HG02970 (cell line): Measurements from ENCODE around the gene SPO11.

ENCODE experiments used
- ATAC-seq: cut with Tn5 transposase; IDR thresholded peaks from one replicate; pipeline ENCODE4 v1.9.1; 2021; ENCODE audit warnings: mild to moderate bottlenecking, moderate library complexity, moderate number of reproducible peaks; ENCODE audit not compliant: unreplicated experiment, low FRiP score

Gene SPO11

GRCh38 chr20:57309544-57310115 is 20.0 kb upstream of the SPO11 start:
- no peak for ATAC-seq

DNA sequence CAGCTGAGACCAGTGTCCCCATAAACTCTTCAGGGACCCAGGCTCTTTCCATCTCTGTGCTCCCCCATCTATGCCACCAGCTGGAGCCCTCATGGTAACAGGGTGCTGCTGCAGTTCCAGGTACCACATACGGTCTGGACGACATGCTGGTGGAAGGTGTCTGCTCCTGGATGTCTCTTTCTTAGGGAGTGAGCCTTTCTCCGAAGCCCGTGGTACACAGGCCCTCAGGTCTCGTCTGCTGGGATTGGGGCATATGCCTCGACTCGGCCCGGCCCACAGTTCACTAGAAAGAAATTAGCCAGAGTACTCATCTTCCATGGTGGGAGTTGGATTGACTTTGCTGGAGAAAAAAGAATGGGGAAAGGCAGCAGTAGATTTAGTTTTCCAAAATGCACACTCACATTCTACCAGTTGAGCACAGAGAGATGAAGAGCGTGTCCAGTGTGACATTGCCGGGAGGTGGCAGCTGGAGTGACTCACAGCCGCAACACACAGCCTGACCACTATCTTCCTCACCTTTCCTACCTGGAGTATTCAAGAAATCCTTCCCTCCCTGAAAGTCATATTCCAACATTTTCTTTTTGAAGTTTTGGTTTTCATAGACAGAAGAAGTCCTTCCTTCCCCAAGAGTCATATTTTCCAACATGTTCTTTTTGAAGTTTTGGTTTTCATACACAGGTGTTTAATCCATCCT is 18.6 kb upstream of the SPO11 start:
- no peak for ATAC-seq

DNA sequence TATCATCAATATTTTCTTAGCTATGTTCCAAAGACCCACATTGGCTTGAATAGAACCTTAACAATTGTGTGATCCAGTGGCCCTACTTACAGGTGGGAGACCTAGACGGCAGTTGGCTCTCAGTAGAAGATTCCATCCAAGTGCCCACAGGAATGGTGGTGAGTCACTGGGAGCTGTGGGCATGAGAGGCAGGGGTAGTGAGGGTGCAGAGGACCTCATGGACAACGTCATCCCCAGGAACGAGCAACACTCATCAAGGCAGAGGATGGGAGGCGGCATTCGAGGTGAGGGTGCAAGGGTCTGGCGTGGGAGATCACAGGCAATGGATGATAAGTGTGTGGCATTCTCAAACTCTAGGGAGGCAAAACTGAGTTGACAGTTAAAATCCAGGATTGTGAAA is 17.5 kb upstream of the SPO11 start:
- no peak for ATAC-seq

DNA sequence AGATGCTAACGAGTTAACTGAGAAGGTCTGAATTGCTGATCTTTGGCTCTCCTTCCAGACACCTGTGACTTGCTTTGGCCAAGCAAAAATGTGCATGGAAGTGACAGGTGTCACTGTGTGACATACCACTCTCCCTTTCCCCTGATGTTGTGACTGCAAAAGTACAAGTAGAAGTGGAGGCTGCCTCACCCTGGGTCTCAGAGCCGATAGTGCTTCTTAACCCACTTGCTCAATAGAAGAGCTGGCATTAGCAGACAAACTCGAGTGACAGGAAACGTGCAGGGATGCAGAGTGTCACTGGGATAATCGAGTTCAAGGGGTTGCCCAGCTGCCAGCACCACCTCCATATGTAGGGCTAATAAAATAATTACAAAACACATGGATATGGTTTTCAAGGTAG is 16.4 kb upstream of the SPO11 start:
- no peak for ATAC-seq

GRCh38 chr20:57313951-57314350 is 15.7 kb upstream of the SPO11 start:
- no peak for ATAC-seq

DNA sequence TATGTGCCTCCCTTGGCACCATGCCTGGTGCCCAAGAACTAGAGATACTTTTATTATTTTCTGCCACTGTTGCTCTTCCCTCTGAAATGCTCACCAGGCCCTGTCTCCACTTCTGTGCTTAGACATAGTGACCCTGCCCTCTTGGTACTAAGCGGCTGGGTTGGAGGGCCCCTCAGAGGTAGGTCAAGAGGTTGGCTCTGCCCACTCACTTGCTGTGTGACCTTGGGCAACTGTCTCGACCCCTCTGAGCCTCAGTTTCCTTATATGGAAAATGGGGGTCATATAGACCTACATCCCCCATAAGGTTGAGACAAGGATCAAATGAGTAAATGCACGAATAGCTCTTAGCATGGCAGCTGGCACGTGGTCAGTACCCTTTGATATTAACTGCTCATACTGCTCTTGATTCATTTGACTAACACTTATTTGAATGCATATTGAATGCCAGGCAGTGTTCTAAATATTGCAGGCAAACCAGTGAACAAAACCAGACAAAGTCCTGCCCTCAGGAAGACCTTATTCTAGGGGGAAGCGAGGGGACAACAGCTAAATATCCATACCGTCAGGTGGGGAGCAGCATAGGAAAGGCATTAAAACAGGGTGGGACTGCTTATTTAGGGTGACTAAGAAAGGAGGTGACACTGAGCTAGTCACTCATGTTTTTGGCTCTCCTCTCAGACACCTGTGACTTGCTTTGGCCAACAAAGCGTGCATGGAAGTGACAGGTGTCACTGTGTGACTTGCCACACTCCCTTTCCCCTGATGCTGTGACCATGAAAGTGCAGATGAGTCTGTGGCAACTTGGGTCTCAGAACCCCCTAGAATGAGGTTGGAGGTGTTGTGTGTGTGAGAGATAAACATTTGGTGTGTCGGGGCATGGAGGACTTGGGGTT is 14.3 kb upstream of the SPO11 start:
- no peak for ATAC-seq

DNA sequence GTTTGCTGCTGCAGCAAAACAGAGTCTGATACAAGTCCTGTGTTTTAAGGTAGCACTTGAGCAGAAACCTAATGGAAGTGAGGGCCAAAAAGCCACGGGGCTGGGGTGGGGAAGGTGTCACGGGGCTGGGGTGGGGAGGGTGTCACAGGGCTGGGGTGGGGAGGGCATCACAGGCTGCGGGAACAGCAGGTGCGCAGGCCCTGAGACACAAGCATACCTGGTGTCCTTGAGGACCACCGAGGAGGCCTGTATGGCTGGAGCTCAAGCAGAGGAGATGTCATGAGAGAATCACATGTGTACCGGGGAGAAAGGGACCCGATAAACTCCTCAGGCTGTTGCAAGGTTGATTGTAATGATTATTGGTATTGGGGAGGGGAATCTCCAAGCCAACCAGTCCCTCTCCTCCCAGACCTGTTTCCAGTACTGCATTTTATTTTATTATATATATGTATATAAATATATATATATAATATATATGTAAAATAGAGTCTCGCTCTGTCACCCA is 13.6 kb upstream of the SPO11 start:
- no peak for ATAC-seq

DNA sequence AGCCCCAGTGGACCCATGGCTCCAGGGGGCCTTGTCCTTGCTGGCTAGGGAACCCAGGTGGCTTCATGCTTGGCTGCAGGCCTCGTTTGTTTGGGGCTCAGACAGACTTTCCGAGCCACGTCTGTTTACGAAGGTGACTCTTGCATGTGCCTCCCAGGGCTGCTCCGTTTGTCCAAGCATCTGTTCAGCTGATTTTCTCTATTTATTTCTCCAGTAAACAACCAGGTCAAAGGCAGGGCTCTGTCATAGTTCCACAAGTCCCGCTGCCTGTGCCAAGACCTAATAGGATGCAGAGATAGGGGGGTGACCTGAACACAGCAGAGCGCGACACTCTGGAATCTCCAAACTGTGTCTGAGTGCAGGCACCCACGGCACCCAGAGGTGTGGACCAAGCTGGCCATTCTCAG is 12.8 kb upstream of the SPO11 start:
- no peak for ATAC-seq

GRCh38 chr20:57317316-57317788 is 12.3 kb upstream of the SPO11 start:
- ATAC-seq = no peak

DNA sequence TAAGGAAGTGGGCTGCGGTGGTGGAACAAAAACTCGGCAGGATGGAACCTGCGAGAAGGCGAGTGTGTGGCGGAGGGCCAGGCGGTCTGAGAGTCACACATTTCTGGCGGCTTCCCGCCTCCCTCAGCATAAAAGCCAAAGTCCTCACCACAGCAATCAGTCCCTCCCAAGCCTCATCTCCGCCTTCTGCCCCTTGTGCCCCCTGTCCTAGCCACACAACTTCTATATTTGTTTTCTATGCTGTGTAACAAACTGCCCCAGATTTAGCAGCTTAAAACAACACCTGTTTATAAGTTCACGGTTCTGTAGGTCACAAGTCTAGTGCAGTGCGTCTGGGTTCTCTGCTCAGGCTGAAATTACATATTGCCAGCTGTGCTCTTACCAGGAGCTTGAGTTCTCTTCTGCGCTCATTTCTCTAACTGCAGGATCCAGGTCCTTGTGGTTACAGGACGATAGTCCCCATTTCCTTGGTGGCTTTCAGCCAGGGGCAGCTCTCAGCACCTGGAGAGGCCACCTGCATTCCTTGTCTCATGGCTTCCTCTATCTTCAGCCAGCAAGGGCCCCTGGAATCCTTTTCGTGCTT is 11.7 kb upstream of the SPO11 start:
- ATAC-seq = no peak

GRCh38 chr20:57319584-57319983 is 10.0 kb upstream of the SPO11 start:
- ATAC-seq = no peak

DNA sequence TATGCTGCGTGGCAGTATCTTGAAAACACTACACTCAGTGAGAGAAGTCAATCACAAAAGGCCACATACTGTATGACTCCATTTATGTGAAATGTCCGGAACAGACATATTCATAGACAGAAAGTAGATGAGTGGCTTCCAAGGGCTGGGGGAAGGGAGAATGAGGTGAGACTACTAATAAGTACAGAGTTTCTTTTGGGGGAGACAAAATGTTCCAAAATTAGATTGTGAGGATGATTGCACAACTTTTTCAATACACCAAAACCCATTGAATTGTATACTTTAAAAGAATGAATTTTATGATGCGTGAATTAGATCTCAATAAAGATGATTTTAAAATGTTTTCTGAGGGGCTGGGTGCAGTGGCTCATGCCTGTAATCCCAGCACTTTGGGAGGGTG is 9.2 kb upstream of the SPO11 start:
- no peak for ATAC-seq

GRCh38 chr20:57321142-57321541 is 8.5 kb upstream of the SPO11 start:
- ATAC-seq = no peak

DNA sequence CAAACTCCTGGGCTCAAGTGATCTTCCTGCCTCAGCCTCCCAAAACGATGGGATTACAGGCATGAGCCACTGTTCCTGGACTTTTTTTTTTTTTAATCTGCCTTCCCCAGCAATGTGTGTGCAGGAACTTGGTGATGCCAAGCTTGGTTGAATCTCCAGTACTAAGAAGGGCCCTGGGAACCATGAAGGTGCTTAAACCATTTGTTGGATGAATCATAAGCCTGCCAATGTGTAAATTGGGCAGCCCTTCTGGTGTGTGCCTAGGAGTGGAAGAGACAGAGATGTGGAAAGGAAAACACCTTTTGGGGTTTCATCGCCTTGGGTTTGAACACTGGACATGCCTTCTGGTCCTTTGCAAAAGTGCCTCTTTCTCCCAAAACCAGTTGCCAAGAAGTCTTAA is 7.1 kb upstream of the SPO11 start:
- ATAC-seq = no peak

DNA sequence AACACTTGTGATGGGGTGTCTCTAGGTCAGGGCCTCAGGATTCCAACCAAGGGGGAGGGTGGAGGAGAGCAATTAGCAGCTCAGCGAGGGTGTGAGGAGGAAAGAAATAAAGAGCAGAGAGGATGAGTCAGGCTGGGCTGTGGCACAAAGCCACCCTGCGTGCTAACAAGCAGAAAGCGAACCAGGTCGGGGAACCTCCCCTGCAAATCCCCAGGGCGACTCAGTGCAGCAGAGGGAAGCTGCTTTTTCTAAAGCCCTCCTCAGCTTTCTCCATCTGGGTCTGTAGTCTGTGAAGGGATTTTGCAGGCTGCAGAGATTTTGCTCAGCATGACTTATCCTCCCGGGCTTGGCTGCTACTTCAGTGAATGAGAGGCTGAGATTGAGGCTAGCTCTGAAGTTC is 6.6 kb upstream of the SPO11 start:
- ATAC-seq = no peak

- ATAC-seq = no peak
Observed at GRCh38 chr20:57325632-57326356, 3.8 kb upstream of the SPO11 start.

GRCh38 chr20:57326667-57327455 is 2.7 kb upstream of the SPO11 start:
- no peak for ATAC-seq

GRCh38 chr20:57327820-57328219 is 1.8 kb upstream of the SPO11 start:
- ATAC-seq = no peak

- no peak for ATAC-seq
Observed at GRCh38 chr20:57330998-57331397, 1.4 kb downstream of the SPO11 start.
